CD4-positive, alpha-beta memory T cell (primary cell): ENCODE results near the gene PIGR. TPM values are rescaled to one million over a fixed set of nuclear protein-coding genes. Genes with fewer than 3 reads are reported as not detected.

Source experiments
- CTCF ChIA-PET: fragments of 350-600 bp; sonication (Branson Sonifier 250); formaldehyde crosslinking; loops from one replicate; lab custom pipeline; 2021; ENCODE audit warnings: inconsistent platforms; ENCODE audit not compliant: partially characterized antibody; lab: Charles Lee
- POLR2A ChIA-PET: fragments of 350-600 bp; sonication (Branson Sonifier 250); formaldehyde crosslinking; loops from one replicate; lab custom pipeline; 2021; ENCODE audit not compliant: partially characterized antibody; lab: Charles Lee
- DNase-seq, 5 donors: peaks; one replicate each; pipeline versions ENCODE4 v3.0.0 to v3.0.0-alpha.2; 2020 to 2022; ENCODE audit warnings: mixed read lengths in 1 of 5
- H3K27ac ChIP-seq: one replicate; pipeline ENCODE4 v1.7.0; 2013; ENCODE audit warnings: low read depth, low read length
- H3K27me3 ChIP-seq: 2 replicates; pipeline ENCODE4 v1.7.0; 2013; ENCODE audit warnings: mild to moderate bottlenecking, low read length, moderate library complexity; ENCODE audit not compliant: insufficient read depth
- H3K36me3 ChIP-seq: 2 replicates; pipeline ENCODE4 v1.7.0; 2013; ENCODE audit warnings: mild to moderate bottlenecking, low read length, moderate library complexity; ENCODE audit not compliant: insufficient read depth
- H3K4me1 ChIP-seq: 2 replicates; pipeline ENCODE4 v1.7.0; 2013; ENCODE audit warnings: mild to moderate bottlenecking, low read length, moderate library complexity; ENCODE audit not compliant: insufficient read depth
- H3K4me3 ChIP-seq, 2 donors: one replicate each; pipeline ENCODE4 v1.7.0; 2013; ENCODE audit warnings: low read length in 2 of 2, mild to moderate bottlenecking in 1 of 2
- H3K9me3 ChIP-seq, 2 donors: one replicate each; pipeline ENCODE4 v1.7.0; 2013; ENCODE audit warnings: low read length in 2 of 2, control low read depth in 1 of 2; ENCODE audit not compliant: control insufficient read depth in 1 of 2
- H3K27ac Mint-ChIP-seq, 7 donors: one replicate each; pipeline ENCODE4 v1.8.0; 2020 to 2021; ENCODE audit warnings: mixed read lengths in 7 of 7, mild to moderate bottlenecking in 6 of 7, inconsistent platforms in 3 of 7, moderate library complexity in 3 of 7
- H3K27me3 Mint-ChIP-seq, 2 donors: one replicate each; pipeline ENCODE4 v1.8.0; 2020 to 2021; ENCODE audit warnings: mixed read lengths in 2 of 2
- H3K36me3 Mint-ChIP-seq, 2 donors: one replicate each; pipeline ENCODE4 v1.8.0; 2020 to 2021; ENCODE audit warnings: mixed read lengths in 2 of 2, inconsistent platforms in 1 of 2, mild to moderate bottlenecking in 1 of 2
- H3K4me1 Mint-ChIP-seq, 4 donors: one replicate each; pipeline ENCODE4 v1.8.0; 2020 to 2021; ENCODE audit warnings: mixed read lengths in 4 of 4, mild to moderate bottlenecking in 1 of 4
- H3K4me3 Mint-ChIP-seq, 8 donors: one replicate each; pipeline ENCODE4 v1.8.0; 2020 to 2021; ENCODE audit warnings: mixed read lengths in 8 of 8, mild to moderate bottlenecking in 7 of 8, moderate library complexity in 6 of 8, inconsistent platforms in 3 of 8
- H3K9me3 Mint-ChIP-seq, 8 donors: one replicate each; pipeline ENCODE4 v1.8.0; 2020 to 2021; ENCODE audit warnings: mixed read lengths in 8 of 8, mild to moderate bottlenecking in 5 of 8, inconsistent platforms in 3 of 8, moderate library complexity in 1 of 8
- intact Hi-C: fragments of 100-400 bp; cut with micrococcal nuclease; formaldehyde crosslinking; loops from one replicate; pipeline ENCODE4 v1.15.1; 2023
- polyA plus RNA-seq, 2 donors: library from polyadenylated mRNA; unstranded; fragments of 300-500 nt; fragmentation: Illumina TruSeq; gene quantifications; one replicate each; pipeline ENCODE4 v1.2.3, GENCODE V29; 2021
- total RNA-seq, 2 experiments: library from RNA; stranded (reverse); gene quantifications; one replicate each; pipeline ENCODE4 v1.2.3, GENCODE V29; 2021

PIGR gene
- total and polyA plus RNA-seq, 4 experiments from 2014 or later: not detected

GRCh38 chr1:206921772-206922265 lies 24.4 kb downstream of the PIGR start, which contains the start of gene FCMR:
Gene FCMR, minus strand, starts transcription at chr1:206921941. Its CDS starts 87 bp downstream, at chr1:206921854.
- ChIA-PET CTCF (interaction anchor here (0.9 to 13.0 kb wide), 13 partner anchors 9 to 196 kb away, joined by 4 to 477 read pairs (median 6); partner anchors contain the start of gene IL20), POLR2A (interaction anchor here (0.7 to 12.7 kb wide), 29 partner anchors 8 to 400 kb away, joined by 3 to 211 read pairs (median 4); partner anchors contain the start of genes CD55, DYRK3, IL10 and PIGR)
- intact Hi-C loops: loop anchor here (2.0 kb wide), 1 partner anchor 119 kb away; no protein-coding TSS in a partner anchor
- Mint-ChIP-seq H3K27me3 (no peaks in the 10 kb centered on the region), H3K4me1 (peaks cover 21 to 36% (median 34%) of the 10 kb centered on the region in 4 donors), H3K27ac (no peak within 1 kb of the TSS), H3K36me3 (peaks cover 30 to 37% of the 10 kb centered on the region in 2 donors), H3K4me3 (no peak within 1 kb of the TSS), H3K9me3 (no peaks in the 10 kb centered on the region)
- H3K9me3 ChIP-seq: no peaks in the 10 kb centered on the region
- peaks cover 6% of the 10 kb centered on the region for H3K36me3 ChIP-seq
- H3K27ac ChIP-seq: peak within 1 kb of the TSS; percentile 78
- peak; percentile 68 to 77 (median 73) for DNase-seq
- peaks cover 68% of the 10 kb centered on the region for H3K4me1 ChIP-seq
- H3K4me3 ChIP-seq: peak within 1 kb of the TSS; percentile 94 to 97
- H3K27me3 ChIP-seq: no peaks in the 10 kb centered on the region

- Mint-ChIP-seq H3K9me3 (no peaks in the 10 kb centered on the region), H3K4me3 (no peak overlapping the region), H3K27ac (peak overlapping the region; percentile 83 to 96 (median 94)), H3K36me3 (peaks cover 66 to 74% of the 10 kb centered on the region in 2 donors), H3K4me1 (peaks cover 59 to 67% (median 66%) of the 10 kb centered on the region in 4 donors), H3K27me3 (no peaks in the 10 kb centered on the region)
- intact Hi-C loops: loop anchor here (10.0 kb wide), 2 partner anchors 157 to 443 kb away; partner anchors contain the start of gene IKBKE
- peak overlapping the region; percentile 38 for H3K27ac ChIP-seq
- no peaks in the 10 kb centered on the region for H3K27me3 ChIP-seq
- peaks cover 33% of the 10 kb centered on the region for H3K36me3 ChIP-seq
- DNase-seq: no peak
- H3K9me3 ChIP-seq: no peaks in the 10 kb centered on the region
- CTCF ChIA-PET: interaction anchor here (0.6 to 13.0 kb wide), 11 partner anchors 9 to 199 kb away, joined by 3 to 477 read pairs (median 9); no protein-coding TSS in a partner anchor
- peak overlapping the region; percentile 55 to 94 for H3K4me3 ChIP-seq
- POLR2A ChIA-PET: interaction anchor here (0.7 to 12.7 kb wide), 9 partner anchors 12 to 204 kb away, joined by 3 to 179 read pairs (median 4); no protein-coding TSS in a partner anchor
- peaks cover 78% of the 10 kb centered on the region for H3K4me1 ChIP-seq
These were observed 28.2 kb downstream of the PIGR start for GRCh38 chr1:206918076-206918475.

GRCh38 chr1:206916000-206916709 lies 30.1 kb downstream of the PIGR start:
- peak overlapping the region; percentile 38 for H3K27ac ChIP-seq
- intact Hi-C loops: loop anchor here (10.0 kb wide), 2 partner anchors 159 to 441 kb away; partner anchors contain the start of gene IKBKE
- H3K4me3 Mint-ChIP-seq: no peak overlapping the region

GRCh38 chr1:206915030-206915735 lies 31.1 kb downstream of the PIGR start:
- H3K4me1 Mint-ChIP-seq: peaks cover 79 to 96% (median 82%) of the 10 kb centered on the region in 4 donors
- peaks cover 94% of the 10 kb centered on the region for H3K4me1 ChIP-seq
- no peaks in the 10 kb centered on the region for H3K27me3 Mint-ChIP-seq
- intact Hi-C loops: loop anchor here (10.0 kb wide), 2 partner anchors 160 to 440 kb away; partner anchors contain the start of gene IKBKE
- H3K27me3 ChIP-seq: no peaks in the 10 kb centered on the region
- peaks cover 84 to 85% of the 10 kb centered on the region in 2 donors for H3K36me3 Mint-ChIP-seq
- peaks cover 0 to 2% (median 0%) of the 10 kb centered on the region in 8 donors for H3K9me3 Mint-ChIP-seq
- peak overlapping the region in 1 of 2 donors; percentile 94 for H3K4me3 ChIP-seq
- POLR2A ChIA-PET: interaction anchor here (1.4 to 12.7 kb wide), 5 partner anchors 6 to 111 kb away, joined by 5 to 179 read pairs (median 113); partner anchors contain the start of gene FCMR
- H3K27ac ChIP-seq: peak overlapping the region; percentile 38
- no peaks in the 10 kb centered on the region for H3K9me3 ChIP-seq
- peak overlapping the region; percentile 83 to 94 (median 90) for H3K27ac Mint-ChIP-seq
- CTCF ChIA-PET: interaction anchor here (1.0 to 13.0 kb wide), 7 partner anchors 8 to 188 kb away, joined by 3 to 477 read pairs (median 19); no protein-coding TSS in a partner anchor
- no peak for DNase-seq
- peaks cover 59% of the 10 kb centered on the region for H3K36me3 ChIP-seq
- peak overlapping the region in 1 of 8 donors; percentile 43 for H3K4me3 Mint-ChIP-seq

More at GRCh38 chr1:206916000-206916709, 30.1 kb downstream of the PIGR start:
- Mint-ChIP-seq H3K36me3 (peaks cover 83 to 86% of the 10 kb centered on the region in 2 donors), H3K27ac (peak overlapping the region; percentile 83 to 94 (median 89)), H3K9me3 (no peaks in the 10 kb centered on the region), H3K27me3 (no peaks in the 10 kb centered on the region), H3K4me1 (peaks cover 73 to 86% (median 76%) of the 10 kb centered on the region in 4 donors)
- no peak for DNase-seq
- peak overlapping the region; percentile 53 to 94 for H3K4me3 ChIP-seq
- CTCF ChIA-PET: interaction anchor here (1.0 to 13.0 kb wide), 10 partner anchors 10 to 189 kb away, joined by 3 to 477 read pairs (median 5); partner anchors contain the start of gene IL20
- no peaks in the 10 kb centered on the region for H3K9me3 ChIP-seq
- peaks cover 84% of the 10 kb centered on the region for H3K4me1 ChIP-seq
- H3K36me3 ChIP-seq: peaks cover 51% of the 10 kb centered on the region
- H3K27me3 ChIP-seq: no peaks in the 10 kb centered on the region
- POLR2A ChIA-PET: interaction anchor here (0.8 to 12.7 kb wide), 7 partner anchors 9 to 181 kb away, joined by 3 to 179 read pairs (median 7); no protein-coding TSS in a partner anchor

GRCh38 chr1:206913766-206914537 lies 32.3 kb downstream of the PIGR start:
- ChIA-PET POLR2A (interaction anchor here (1.4 to 12.7 kb wide), 7 partner anchors 8 to 110 kb away, joined by 5 to 179 read pairs (median 37); partner anchors contain the start of gene FCMR), CTCF (interaction anchor here (1.3 to 13.0 kb wide), 11 partner anchors 8 to 407 kb away, joined by 3 to 477 read pairs (median 21); partner anchors contain the start of genes CD55 and FCMR)
- Mint-ChIP-seq H3K36me3 (peaks cover 80% of the 10 kb centered on the region in 2 donors), H3K27me3 (no peaks in the 10 kb centered on the region), H3K4me1 (peaks cover 78 to 95% (median 86%) of the 10 kb centered on the region in 4 donors), H3K9me3 (peaks cover 0 to 2% (median 0%) of the 10 kb centered on the region in 8 donors), H3K27ac (peak overlapping the region; percentile 71 to 94 (median 92)), H3K4me3 (peak overlapping the region in 6 of 8 donors; percentile 6 to 72 (median 46))
- H3K9me3 ChIP-seq: no peaks in the 10 kb centered on the region
- peaks cover 98% of the 10 kb centered on the region for H3K4me1 ChIP-seq
- intact Hi-C loops: loop anchor here (2.0 to 10.0 kb wide), 3 partner anchors 161 to 439 kb away; partner anchors contain the start of genes DYRK3 and IKBKE
- peak overlapping the region; percentile 25 for H3K27ac ChIP-seq
- no peak overlapping the region for H3K4me3 ChIP-seq
- peaks cover 62% of the 10 kb centered on the region for H3K36me3 ChIP-seq
- no peaks in the 10 kb centered on the region for H3K27me3 ChIP-seq
- no peak for DNase-seq
